Karpas-422 (cell line): ENCODE results near the gene PKP1. TPM values are rescaled to one million over a fixed set of nuclear protein-coding genes. Genes with fewer than 3 reads are reported as not detected.

Experiments used
- DNase-seq: peaks from one replicate; pipeline ENCODE4 v3.0.0-alpha.2; 2015
- H2AFZ ChIP-seq: fragments of 200-600 bp; sonication (generic); 2 replicates; pipeline ENCODE4 v1.6.1; 2014; ENCODE audit warnings: antibody characterized with exemption, low read length, mixed read lengths
- H3K27ac ChIP-seq: fragments of 200-600 bp; sonication (generic); 2 replicates; pipeline ENCODE4 v1.5.1; 2014; ENCODE audit warnings: mild to moderate bottlenecking, low read length, moderate library complexity
- H3K27me3 ChIP-seq: fragments of 200-600 bp; sonication (generic); 2 replicates; pipeline ENCODE4 v1.6.1; 2014; ENCODE audit warnings: low read length, mixed read lengths
- H3K36me3 ChIP-seq: fragments of 200-600 bp; sonication (generic); 2 replicates; pipeline ENCODE4 v1.6.1; 2014; ENCODE audit warnings: low read length, mixed read lengths; ENCODE audit not compliant: insufficient read depth
- H3K4me1 ChIP-seq: fragments of 200-600 bp; sonication (generic); 2 replicates; pipeline ENCODE4 v1.6.1; 2014; ENCODE audit warnings: mild to moderate bottlenecking, low read length, mixed read lengths
- H3K4me2 ChIP-seq: fragments of 200-600 bp; sonication (generic); 2 replicates; pipeline ENCODE4 v1.6.1; 2014; ENCODE audit warnings: low read length, low read depth, mild to moderate bottlenecking; ENCODE audit not compliant: poor library complexity, severe bottlenecking
- H3K4me3 ChIP-seq: fragments of 200-600 bp; sonication (generic); 2 replicates; pipeline ENCODE4 v1.5.1; 2014; ENCODE audit warnings: mild to moderate bottlenecking, antibody characterized with exemption, low read length, mixed read lengths
- H3K79me2 ChIP-seq: fragments of 200-600 bp; sonication (generic); 2 replicates; pipeline ENCODE4 v1.6.1; 2014; ENCODE audit warnings: mild to moderate bottlenecking, low read length, mixed read lengths
- H3K9ac ChIP-seq: fragments of 200-600 bp; sonication (generic); 2 replicates; pipeline ENCODE4 v1.6.0; 2014; ENCODE audit warnings: low read length
- H3K9me2 ChIP-seq: fragments of 200-600 bp; sonication (generic), shearing (Covaris generic); replicated peaks from 2 replicates; pipeline ENCODE4 v1.6.0; 2014; ENCODE audit warnings: mild to moderate bottlenecking, low read length, moderate library complexity; ENCODE audit not compliant: insufficient read depth
- H3K9me3 ChIP-seq: fragments of 300-700, 200-600 bp; sonication (generic); 2 replicates; pipeline ENCODE4 v1.6.1; 2014; ENCODE audit warnings: low read length, mixed read lengths
- H4K20me1 ChIP-seq: fragments of 200-600 bp; sonication (generic); 2 replicates; pipeline ENCODE4 v1.6.1; 2014; ENCODE audit warnings: mild to moderate bottlenecking, antibody characterized with exemption, low read length, low read depth; ENCODE audit not compliant: insufficient read depth
- total RNA-seq: library from RNA; depleted of rRNA; stranded (reverse); fragments of >200 nt; shearing (Covaris generic); gene quantifications from 2 replicates; pipeline ENCODE4 v1.2.3, GENCODE V29; 2014; ENCODE audit warnings: low replicate concordance

Gene PKP1
- total RNA-seq, 1 experiment from 2014 or later, result not detected

GRCh38 chr1:201349092-201349491 lies 65.8 kb downstream of the PKP1 start:
- Histone ChIP-seq H3K79me2 (no peaks in the 10 kb centered on the region), H3K27ac (no peak overlapping the region), H3K4me1 (peaks cover 8% of the 10 kb centered on the region), H3K36me3 (no peaks in the 10 kb centered on the region), H3K9me3 (no peaks in the 10 kb centered on the region), H4K20me1 (no peaks in the 10 kb centered on the region), H3K4me2 (no peak overlapping the region), H2AFZ (no peak overlapping the region), H3K27me3 (no peaks in the 10 kb centered on the region), H3K9me2 (no peaks in the 10 kb centered on the region), H3K4me3 (no peak overlapping the region), H3K9ac (no peak overlapping the region)
- DNase-seq, result no peak

GRCh38 chr1:201350361-201350725 lies 67.0 kb downstream of the PKP1 start:
- H3K4me2 ChIP-seq, result no peak overlapping the region
- H3K36me3 ChIP-seq, result no peaks in the 10 kb centered on the region
- no peak overlapping the region for H3K9ac ChIP-seq
- no peaks in the 10 kb centered on the region for H3K9me3 ChIP-seq
- no peaks in the 10 kb centered on the region for H4K20me1 ChIP-seq
- no peak overlapping the region for H3K27ac ChIP-seq
- no peaks in the 10 kb centered on the region for H3K9me2 ChIP-seq
- H2AFZ ChIP-seq, result no peak overlapping the region
- H3K27me3 ChIP-seq, result no peaks in the 10 kb centered on the region
- no peak for DNase-seq
- no peak overlapping the region for H3K4me3 ChIP-seq
- peaks cover 8% of the 10 kb centered on the region for H3K4me1 ChIP-seq
- no peaks in the 10 kb centered on the region for H3K79me2 ChIP-seq

GRCh38 chr1:201350884-201351283 lies 67.6 kb downstream of the PKP1 start:
- Histone ChIP-seq H3K9ac (no peak overlapping the region), H3K4me2 (no peak overlapping the region), H3K4me1 (peaks cover 8% of the 10 kb centered on the region), H3K36me3 (no peaks in the 10 kb centered on the region), H4K20me1 (no peaks in the 10 kb centered on the region), H3K27me3 (no peaks in the 10 kb centered on the region), H3K79me2 (no peaks in the 10 kb centered on the region), H3K9me3 (no peaks in the 10 kb centered on the region), H2AFZ (no peak overlapping the region), H3K4me3 (no peak overlapping the region), H3K27ac (no peak overlapping the region), H3K9me2 (no peaks in the 10 kb centered on the region)
- DNase-seq, result no peak

- Histone ChIP-seq H3K27me3 (no peaks in the 10 kb centered on the region), H3K9me2 (no peaks in the 10 kb centered on the region), H3K79me2 (no peaks in the 10 kb centered on the region), H4K20me1 (no peaks in the 10 kb centered on the region), H3K36me3 (no peaks in the 10 kb centered on the region), H2AFZ (no peak overlapping the region), H3K27ac (no peak overlapping the region), H3K4me1 (peaks cover 8% of the 10 kb centered on the region), H3K4me2 (no peak overlapping the region), H3K9ac (no peak overlapping the region), H3K4me3 (no peak overlapping the region), H3K9me3 (no peaks in the 10 kb centered on the region)
- DNase-seq, result no peak
Measured at GRCh38 chr1:201351617-201352016, 68.3 kb downstream of the PKP1 start.

GRCh38 chr1:201353186-201353940 lies 70.1 kb downstream of the PKP1 start:
- no peak overlapping the region for H3K4me3 ChIP-seq
- no peaks in the 10 kb centered on the region for H3K36me3 ChIP-seq
- no peaks in the 10 kb centered on the region for H4K20me1 ChIP-seq
- H3K9me2 ChIP-seq, result no peaks in the 10 kb centered on the region
- no peak overlapping the region for H3K9ac ChIP-seq
- no peak overlapping the region for H3K4me2 ChIP-seq
- H3K27me3 ChIP-seq, result no peaks in the 10 kb centered on the region
- H3K27ac ChIP-seq, result no peak overlapping the region
- H3K9me3 ChIP-seq, result no peaks in the 10 kb centered on the region
- H3K4me1 ChIP-seq, result no peaks in the 10 kb centered on the region
- DNase-seq, result no peak
- H2AFZ ChIP-seq, result no peak overlapping the region
- no peaks in the 10 kb centered on the region for H3K79me2 ChIP-seq

GRCh38 chr1:201354151-201354900 lies 71.0 kb downstream of the PKP1 start:
- no peaks in the 10 kb centered on the region for H3K4me1 ChIP-seq
- no peaks in the 10 kb centered on the region for H3K79me2 ChIP-seq
- no peak overlapping the region for H3K9ac ChIP-seq
- H3K9me2 ChIP-seq, result no peaks in the 10 kb centered on the region
- H4K20me1 ChIP-seq, result no peaks in the 10 kb centered on the region
- no peaks in the 10 kb centered on the region for H3K9me3 ChIP-seq
- H3K27me3 ChIP-seq, result no peaks in the 10 kb centered on the region
- H3K4me3 ChIP-seq, result no peak overlapping the region
- H3K27ac ChIP-seq, result no peak overlapping the region
- no peaks in the 10 kb centered on the region for H3K36me3 ChIP-seq
- no peak overlapping the region for H3K4me2 ChIP-seq
- no peak overlapping the region for H2AFZ ChIP-seq
- no peak for DNase-seq

GRCh38 chr1:201354901-201355295 lies 71.6 kb downstream of the PKP1 start:
- Histone ChIP-seq H3K4me3 (no peak overlapping the region), H4K20me1 (no peaks in the 10 kb centered on the region), H3K36me3 (no peaks in the 10 kb centered on the region), H3K9me2 (no peaks in the 10 kb centered on the region), H3K4me1 (no peaks in the 10 kb centered on the region), H3K27ac (no peak overlapping the region), H3K27me3 (no peaks in the 10 kb centered on the region), H3K9me3 (no peaks in the 10 kb centered on the region), H3K9ac (no peak overlapping the region), H2AFZ (no peak overlapping the region), H3K4me2 (no peak overlapping the region), H3K79me2 (no peaks in the 10 kb centered on the region)
- DNase-seq, result no peak

GRCh38 chr1:201355471-201355870 lies 72.2 kb downstream of the PKP1 start:
- no peaks in the 10 kb centered on the region for H3K36me3 ChIP-seq
- H3K27me3 ChIP-seq, result no peaks in the 10 kb centered on the region
- no peaks in the 10 kb centered on the region for H3K9me3 ChIP-seq
- H4K20me1 ChIP-seq, result no peaks in the 10 kb centered on the region
- H3K79me2 ChIP-seq, result no peaks in the 10 kb centered on the region
- no peaks in the 10 kb centered on the region for H3K9me2 ChIP-seq
- no peak overlapping the region for H3K27ac ChIP-seq
- no peak overlapping the region for H2AFZ ChIP-seq
- no peak overlapping the region for H3K4me3 ChIP-seq
- no peak overlapping the region for H3K4me2 ChIP-seq
- no peak overlapping the region for H3K9ac ChIP-seq
- H3K4me1 ChIP-seq, result no peaks in the 10 kb centered on the region
- DNase-seq, result no peak
